Measurements from ENCODE around the gene PLEKHH2.

PLEKHH2 gene

DNA sequence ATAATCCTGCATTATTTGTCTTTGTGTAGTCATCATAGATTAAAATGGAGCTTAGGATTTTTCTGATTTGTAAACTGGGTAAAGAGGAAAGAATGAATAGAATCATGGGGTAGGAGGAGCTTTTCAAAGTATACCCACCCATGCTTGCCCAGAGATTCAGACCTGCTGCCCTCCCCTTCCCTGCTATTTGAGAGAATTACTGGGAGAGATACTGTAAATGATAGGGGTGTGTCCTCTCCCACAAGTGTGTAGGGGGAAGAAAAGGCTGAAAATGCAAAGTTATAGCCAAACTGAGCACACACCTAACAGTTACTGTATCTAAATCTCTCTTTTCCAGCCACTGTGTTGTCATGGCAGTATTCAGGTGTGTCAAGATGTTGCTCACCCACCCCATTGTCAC lies 115.2 kb downstream of the PLEKHH2 start:
- no peak for DNase-seq (ENCODE audit: low read depth)
- no peak for TF ChIP-seq CTCF (IDR thresholded peaks at IDR 0.05; ENCODE audit: low read depth, low read length, missing control alignments)
- H3K4me3 ChIP-seq (ENCODE audit: low read depth, low read length), result no peak overlapping the region
- in situ Hi-C loops (cut with HindIII; ENCODE audit: low sequenced_read_pairs), result no loop called here

GRCh38 chr2:43754180-43754579 lies 117.1 kb downstream of the PLEKHH2 start:
- no peak overlapping the region for H3K4me3 ChIP-seq (ENCODE audit: low read depth, low read length)
- no peak for TF ChIP-seq CTCF (IDR thresholded peaks at IDR 0.05; ENCODE audit: low read depth, low read length, missing control alignments)
- in situ Hi-C loops (cut with HindIII; ENCODE audit: low sequenced_read_pairs), result no loop called here
- DNase-seq (ENCODE audit: low read depth), result no peak

GRCh38 chr2:43758739-43759138 lies 121.7 kb downstream of the PLEKHH2 start:
- no peak for DNase-seq (ENCODE audit: low read depth)
- in situ Hi-C loops (cut with HindIII; ENCODE audit: low sequenced_read_pairs), result no loop called here
- no peak for TF ChIP-seq CTCF (IDR thresholded peaks at IDR 0.05; ENCODE audit: low read depth, low read length, missing control alignments)
- no peak overlapping the region for H3K4me3 ChIP-seq (ENCODE audit: low read depth, low read length)

DNA sequence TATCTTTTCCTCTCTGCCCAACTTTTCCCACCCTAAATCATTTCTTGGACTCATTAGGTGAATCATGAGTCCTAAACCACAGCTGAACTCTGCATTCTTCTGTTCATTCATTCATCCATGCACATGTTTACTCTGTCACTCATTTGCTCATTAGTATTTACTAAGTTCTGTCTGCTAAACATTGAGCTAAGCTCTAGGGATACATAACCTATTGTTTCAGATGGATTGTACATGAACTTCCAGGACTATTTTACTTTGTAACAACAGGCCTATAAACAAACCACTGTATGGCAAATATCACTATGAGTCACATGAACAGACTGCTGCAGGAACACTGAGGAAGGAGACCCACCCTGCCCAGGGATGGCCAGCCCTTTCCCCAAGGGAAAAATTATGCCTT lies 122.1 kb downstream of the PLEKHH2 start:
- TF ChIP-seq CTCF (IDR thresholded peaks at IDR 0.05; ENCODE audit: low read depth, low read length, missing control alignments), result no peak
- no peak overlapping the region for H3K4me3 ChIP-seq (ENCODE audit: low read depth, low read length)
- no peak for DNase-seq (ENCODE audit: low read depth)
- in situ Hi-C loops (cut with HindIII; ENCODE audit: low sequenced_read_pairs), result no loop called here

DNA sequence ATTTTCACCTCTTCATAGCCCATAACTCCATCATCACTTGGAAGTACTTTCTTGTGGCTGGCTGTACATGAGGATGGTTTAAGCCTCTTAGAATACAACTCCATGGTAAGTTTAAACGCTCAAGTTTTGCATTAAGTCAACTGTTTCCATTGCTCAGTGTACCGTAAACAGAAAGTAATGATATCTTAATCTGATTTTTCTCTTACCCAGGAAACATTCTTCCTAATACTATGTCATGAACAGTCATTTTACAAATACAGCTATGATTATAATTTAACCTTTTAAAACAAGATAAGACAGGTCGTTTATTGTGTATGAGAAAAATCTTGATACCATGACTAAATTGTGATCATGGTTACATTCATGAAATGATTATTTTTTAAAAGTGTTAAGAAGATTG lies 125.2 kb downstream of the PLEKHH2 start:
- no peak for TF ChIP-seq CTCF (IDR thresholded peaks at IDR 0.05; ENCODE audit: low read depth, low read length, missing control alignments)

DNA sequence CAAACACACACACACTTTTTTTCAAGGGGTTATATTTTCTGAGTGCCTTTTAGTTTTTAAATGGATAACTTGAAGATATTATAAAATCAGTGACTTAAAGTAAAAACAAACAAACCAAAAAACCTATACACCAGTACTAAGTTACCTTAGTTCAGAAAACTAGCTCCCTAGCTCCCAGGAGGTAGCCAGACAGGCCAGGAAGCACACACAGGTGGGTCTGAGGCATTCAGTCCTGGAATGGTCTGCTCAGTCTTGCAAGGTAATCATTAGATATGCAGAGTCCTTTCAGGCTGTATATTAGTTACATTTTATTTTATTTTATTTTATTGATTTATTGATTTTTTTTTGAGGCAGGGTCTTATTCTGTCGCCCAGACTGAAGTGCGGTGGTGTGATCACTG lies 126.0 kb downstream of the PLEKHH2 start:
- TF ChIP-seq CTCF (IDR thresholded peaks at IDR 0.05; ENCODE audit: low read depth, low read length, missing control alignments), result no peak
- DNase-seq (ENCODE audit: low read depth), result no peak
- H3K4me3 ChIP-seq (ENCODE audit: low read depth, low read length), result no peak overlapping the region
- in situ Hi-C loops (cut with HindIII; ENCODE audit: low sequenced_read_pairs), result no loop called here

More for the DNA sequence above, 125.2 kb downstream of the PLEKHH2 start:
- no peak overlapping the region for H3K4me3 ChIP-seq (ENCODE audit: low read depth, low read length)
- no peak for DNase-seq (ENCODE audit: low read depth)
- in situ Hi-C loops (cut with HindIII; ENCODE audit: low sequenced_read_pairs), result no loop called here

Measured in astrocyte of the cerebellum (primary cell).